Glomerular visceral epithelial cell (primary cell): Measurements from ENCODE around the gene PPHLN1.
A peak's percentile ranks its signal among the peaks of the same experiment; 100 is the strongest.

Source experiments
- DNase-seq: peaks from one replicate; pipeline ENCODE4 v3.0.0-alpha.2; 2016; ENCODE audit errors: extremely low spot score

Gene PPHLN1

DNA sequence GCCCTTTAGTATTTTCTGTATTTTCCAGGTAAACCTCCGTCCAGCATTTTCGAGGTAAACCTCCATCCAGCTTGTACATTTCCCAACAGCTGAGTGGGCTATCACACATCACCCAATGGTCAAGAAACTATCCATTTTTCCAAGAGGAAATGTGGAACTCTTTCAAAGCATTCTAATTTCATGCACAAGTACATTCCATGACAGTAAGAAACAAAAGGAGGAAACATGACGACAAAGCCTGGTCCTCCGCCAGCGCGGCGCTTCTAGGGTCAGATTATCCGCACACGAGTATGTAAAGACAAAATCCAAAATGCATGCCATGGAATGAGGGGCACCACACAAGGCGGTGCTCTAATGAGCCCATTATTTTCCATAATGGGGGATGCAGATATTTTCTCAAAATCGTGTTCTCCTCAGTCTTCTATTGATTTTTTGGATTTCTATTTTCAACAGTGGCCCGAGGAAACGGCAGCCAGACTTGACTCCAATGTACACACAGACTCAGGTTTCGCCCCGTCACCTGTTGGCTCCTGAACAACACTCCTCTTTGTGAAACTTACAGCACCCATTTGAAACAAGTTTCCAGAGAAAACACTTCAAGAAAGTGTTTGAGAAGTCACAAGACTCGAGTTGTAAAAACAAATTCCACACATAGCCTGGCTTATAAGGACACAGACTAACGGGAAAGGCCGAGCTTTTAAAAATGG is 156.2 kb downstream of the PPHLN1 start:
- DNase-seq, result no peak

DNA sequence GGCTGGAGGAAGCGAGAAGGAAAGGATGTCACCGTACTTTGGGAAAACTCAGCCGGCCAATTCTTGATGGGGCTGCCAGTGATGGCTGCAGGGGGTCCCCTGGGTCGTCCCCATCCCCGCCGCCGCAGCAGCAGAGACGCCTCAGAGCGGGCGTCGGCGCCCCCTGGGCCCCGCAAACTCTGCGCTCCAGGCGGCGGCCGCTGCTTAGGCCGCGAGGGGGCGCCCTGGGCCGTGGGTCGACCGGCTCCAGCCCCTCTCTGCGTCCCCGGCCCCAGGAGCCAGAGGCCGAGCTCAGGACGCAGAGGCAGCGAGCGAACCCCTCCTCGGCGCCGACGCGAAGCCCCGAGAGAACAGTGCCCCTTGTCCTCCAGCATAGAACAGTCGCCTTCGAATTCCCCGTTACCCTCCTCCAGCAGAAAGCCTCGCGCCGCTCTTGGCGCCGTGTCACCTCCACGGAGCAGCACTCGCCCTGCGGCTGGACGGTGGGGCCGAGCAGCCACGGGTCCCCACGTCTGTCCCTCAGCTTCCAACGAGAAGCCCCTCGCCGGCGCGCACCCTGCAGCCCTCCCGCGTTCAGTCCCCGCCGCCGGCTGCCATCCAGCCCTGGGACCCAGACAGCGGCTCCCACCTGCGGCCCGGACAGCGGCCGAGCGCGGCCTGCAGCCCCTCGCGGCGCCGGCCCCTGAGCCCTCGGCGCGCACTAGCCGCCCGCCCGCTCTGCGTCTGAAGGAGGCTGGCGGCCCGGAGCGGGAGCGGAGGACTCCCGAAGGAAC is 157.0 kb downstream of the PPHLN1 start:
- peak; percentile 77 for DNase-seq

DNA sequence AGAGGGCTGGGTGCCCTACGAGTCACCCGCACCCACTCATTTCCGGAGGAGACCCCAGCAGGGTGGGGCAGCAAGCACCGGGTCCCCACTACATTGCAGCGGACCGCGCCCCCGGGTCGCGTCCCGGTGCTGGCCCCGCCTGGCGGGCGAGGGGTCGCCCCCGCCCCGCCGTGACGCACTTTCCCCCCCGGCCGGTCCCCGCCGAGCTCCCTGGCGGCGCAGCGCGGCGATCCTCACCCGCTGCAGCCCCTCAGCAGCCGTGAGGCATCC is 157.5 kb downstream of the PPHLN1 start:
- peak; percentile 49 for DNase-seq

DNA sequence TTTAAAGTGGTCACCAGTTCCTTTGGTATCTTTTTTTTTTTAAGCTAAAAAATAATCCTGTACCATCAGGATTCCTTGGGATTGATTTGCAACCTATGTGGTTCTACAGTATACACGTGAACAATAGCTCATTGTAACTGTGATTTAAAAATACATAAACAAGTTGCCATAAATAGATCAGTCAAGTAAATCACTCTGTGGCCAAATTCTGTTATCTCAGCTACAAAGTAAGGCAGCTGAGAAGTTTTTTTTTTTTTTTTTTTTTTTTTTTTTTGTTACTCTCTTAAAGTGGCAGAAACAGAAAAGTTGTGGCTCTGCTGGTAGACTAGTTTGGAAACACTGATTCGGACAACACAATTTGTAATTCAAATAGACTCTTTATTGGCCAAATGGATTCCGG is 159.0 kb downstream of the PPHLN1 start:
- no peak for DNase-seq

DNA sequence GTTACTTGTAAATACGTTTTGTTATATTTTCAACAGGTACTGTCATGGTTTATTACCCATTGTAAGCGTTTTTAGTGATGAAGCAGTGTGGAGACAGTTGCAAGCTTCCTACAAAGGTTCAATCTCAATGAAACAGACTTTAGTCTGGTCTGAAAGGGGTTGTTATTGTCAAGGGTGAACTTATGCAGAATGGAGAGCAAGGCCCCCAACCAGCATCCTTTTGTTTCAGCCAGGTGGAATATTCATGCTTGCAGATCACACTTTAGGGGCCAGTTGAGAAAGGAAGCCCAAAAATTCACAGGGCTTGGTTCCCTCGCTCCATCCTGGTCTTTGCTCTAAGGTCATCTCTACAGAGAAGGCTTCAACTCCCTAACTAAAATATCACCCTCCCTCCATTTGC is 159.9 kb downstream of the PPHLN1 start:
- no peak for DNase-seq

DNA sequence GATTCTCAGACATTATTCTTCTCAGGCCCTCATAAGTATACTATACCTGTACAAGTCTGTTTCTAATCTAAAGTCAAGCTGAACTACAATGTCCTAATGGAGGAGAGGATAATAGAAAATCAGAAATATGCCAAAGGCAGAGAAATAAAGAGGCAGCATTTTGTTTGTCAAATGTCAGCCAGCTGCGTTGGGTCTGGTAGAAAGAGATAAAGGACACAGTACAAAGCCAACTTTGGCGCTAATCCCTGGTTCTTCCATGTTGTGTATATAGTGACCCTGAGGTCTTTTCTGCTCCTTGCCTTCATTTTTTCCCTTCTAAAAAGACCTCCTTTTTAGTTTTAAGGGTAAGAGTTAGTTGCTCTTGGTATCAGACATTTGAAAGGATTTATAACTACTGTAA is 160.4 kb downstream of the PPHLN1 start:
- no peak for DNase-seq

DNA sequence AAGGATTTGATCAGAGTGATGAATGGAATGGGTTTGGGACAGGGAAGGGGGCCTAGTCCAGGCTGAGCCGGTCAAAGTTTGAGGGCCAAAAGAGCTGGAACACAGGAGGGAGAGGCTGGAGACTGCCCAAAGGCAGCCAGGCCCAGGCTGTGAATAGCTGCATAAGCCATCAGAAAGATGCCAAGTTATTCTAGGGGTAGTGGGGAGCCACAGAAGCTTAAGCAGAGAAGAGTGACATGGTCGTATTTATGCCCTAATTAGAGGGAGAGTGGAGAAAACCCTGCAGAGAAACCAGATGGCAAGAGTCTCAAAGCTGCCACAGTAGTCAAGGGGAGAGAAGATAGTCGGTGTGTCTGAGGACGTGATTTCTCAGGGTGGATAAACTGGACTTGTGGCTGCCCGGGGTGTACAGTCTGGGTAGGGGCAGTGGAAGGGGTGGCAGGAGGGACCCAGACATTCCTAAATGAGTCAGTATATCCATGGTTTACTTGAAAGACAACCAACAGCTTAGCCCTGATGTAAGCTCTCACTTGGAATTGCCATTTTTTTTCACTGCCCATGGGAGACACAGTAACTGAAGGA is 164.4 kb downstream of the PPHLN1 start:
- DNase-seq, result no peak
